Natural killer cell (primary cell): ENCODE measurements around the gene IGSF1. TPM values are rescaled to one million over a fixed set of nuclear protein-coding genes. Genes with fewer than 3 reads are reported as not detected.

ENCODE experiments used
- ATAC-seq, 3 donors: fragments of 150-1000 bp in 2 of 3; fragments of 200-7000 bp in 1 of 3; cut with Tn5 transposase; 1 replicate in 1 of 3; 2 replicates in 2 of 3; pipeline ENCODE4 v1.10.0; 2021; ENCODE audit warnings: mild to moderate bottlenecking in 2 of 3, moderate library complexity in 2 of 3
- DNase-seq, 2 donors: peaks; one replicate each; pipeline versions ENCODE4 v3.0.0 to v3.0.0-alpha.2; 2013 to 2021; ENCODE audit warnings: mixed read lengths in 1 of 2
- H3K27ac ChIP-seq: one replicate; pipeline ENCODE4 v1.5.1; 2013; ENCODE audit warnings: mild to moderate bottlenecking, low read length
- H3K27me3 ChIP-seq: one replicate; pipeline ENCODE4 v1.6.1; 2013; ENCODE audit warnings: low read length; ENCODE audit not compliant: control insufficient read depth, insufficient read depth
- H3K36me3 ChIP-seq: one replicate; pipeline ENCODE4 v1.6.1; 2013; ENCODE audit warnings: low read length; ENCODE audit not compliant: control insufficient read depth, insufficient read depth
- H3K4me1 ChIP-seq: one replicate; pipeline ENCODE4 v1.6.1; 2013; ENCODE audit warnings: low read length; ENCODE audit not compliant: control insufficient read depth, insufficient read depth
- H3K4me3 ChIP-seq: one replicate; pipeline ENCODE4 v1.5.1; 2013; ENCODE audit warnings: low read length
- H3K9me3 ChIP-seq: one replicate; pipeline ENCODE4 v1.6.1; 2013; ENCODE audit warnings: low read length; ENCODE audit not compliant: control insufficient read depth, insufficient read depth
- H3K27ac Mint-ChIP-seq, 2 donors: one replicate each; pipeline ENCODE4 v1.8.0; 2022; ENCODE audit warnings: mild to moderate bottlenecking in 2 of 2, mixed read lengths in 2 of 2, moderate library complexity in 1 of 2
- H3K27me3 Mint-ChIP-seq, 2 donors: one replicate each; pipeline ENCODE4 v1.8.0; 2022; ENCODE audit warnings: low read depth in 2 of 2, mixed read lengths in 2 of 2
- H3K36me3 Mint-ChIP-seq: one replicate; pipeline ENCODE4 v1.8.0; 2022; ENCODE audit warnings: mixed read lengths
- H3K4me1 Mint-ChIP-seq, 2 donors: one replicate each; pipeline ENCODE4 v1.8.0; 2022; ENCODE audit warnings: mixed read lengths in 2 of 2
- H3K4me3 Mint-ChIP-seq: one replicate; pipeline ENCODE4 v1.8.0; 2022; ENCODE audit warnings: mild to moderate bottlenecking, moderate library complexity, mixed read lengths
- H3K9me3 Mint-ChIP-seq, 2 donors: one replicate each; pipeline ENCODE4 v1.8.0; 2022; ENCODE audit warnings: mixed read lengths in 2 of 2
- WGBS: methylation state at CpG from one replicate; pipeline ENCODE4 v1.1.7; 2013; ENCODE audit warnings: missing lambda C conversion rate; ENCODE audit not compliant: insufficient coverage; 5-methylcytosine and 5-hydroxymethylcytosine counted together
- intact Hi-C: fragments of 100-400 bp; cut with micrococcal nuclease; formaldehyde crosslinking; loops from one replicate; pipeline ENCODE4 v1.14.2; 2022
- total RNA-seq, 4 donors: library from RNA; stranded (reverse); fragments of 120-200 nt in 1 of 4; gene quantifications; one replicate each; pipeline versions ENCODE4 v1.2.3 to v1.2.4, GENCODE V29; 2013 to 2022
- TF ChIP-seq, protein P1 (sequence below): fragments of 200-600 bp; IDR thresholded peaks from one replicate; pipeline ENCODE4 v1.8.0; 2022; ENCODE audit warnings: antibody characterized with exemption

The IGSF1 gene
- total RNA-seq, 3 donors from 2014 or later (not counting 1 experiment from before 2014, with no cell fraction given), result not detected

DNA sequence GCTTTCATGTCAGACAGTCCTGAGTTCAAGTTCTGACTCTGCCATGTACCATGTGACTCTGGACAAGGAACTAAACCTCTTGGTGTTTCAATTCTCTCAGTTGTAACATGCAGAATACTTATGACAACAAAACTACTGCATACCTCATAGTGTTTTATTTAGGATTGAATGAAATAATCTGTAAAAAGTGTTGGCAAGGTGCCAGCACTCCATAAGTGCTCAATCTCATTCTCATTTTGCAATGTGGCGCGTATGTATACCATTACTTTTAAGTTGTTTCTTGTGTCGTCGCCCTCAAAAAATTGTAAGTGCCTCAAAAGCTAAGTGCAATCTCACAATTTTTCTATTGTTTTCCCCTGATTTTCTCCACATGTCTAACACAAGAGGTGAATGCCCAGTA, 62.5 kb downstream of the IGSF1 start:
- intact Hi-C loops, result no loop called here
- ATAC-seq, result no peak
- H3K27ac Mint-ChIP-seq, result no peak overlapping the region
- no peaks in the 10 kb centered on the region for H3K4me1 Mint-ChIP-seq
- no peak for DNase-seq
- no peaks in the 10 kb centered on the region for H3K36me3 Mint-ChIP-seq
- no peak overlapping the region for H3K27ac ChIP-seq
- H3K4me1 ChIP-seq, result no peaks in the 10 kb centered on the region
- H3K9me3 Mint-ChIP-seq, result no peaks in the 10 kb centered on the region
- H3K36me3 ChIP-seq, result no peaks in the 10 kb centered on the region
- WGBS, result 100% methylated on average over 4 of the region's 4 CpGs
- no peaks in the 10 kb centered on the region for H3K9me3 ChIP-seq
- no peak overlapping the region for H3K4me3 ChIP-seq
- H3K4me3 Mint-ChIP-seq, result no peak overlapping the region
- no peaks in the 10 kb centered on the region for H3K27me3 ChIP-seq
- H3K27me3 Mint-ChIP-seq, result peaks cover 2 to 29% of the 10 kb centered on the region in 2 donors
- TF ChIP-seq, protein P1, sequence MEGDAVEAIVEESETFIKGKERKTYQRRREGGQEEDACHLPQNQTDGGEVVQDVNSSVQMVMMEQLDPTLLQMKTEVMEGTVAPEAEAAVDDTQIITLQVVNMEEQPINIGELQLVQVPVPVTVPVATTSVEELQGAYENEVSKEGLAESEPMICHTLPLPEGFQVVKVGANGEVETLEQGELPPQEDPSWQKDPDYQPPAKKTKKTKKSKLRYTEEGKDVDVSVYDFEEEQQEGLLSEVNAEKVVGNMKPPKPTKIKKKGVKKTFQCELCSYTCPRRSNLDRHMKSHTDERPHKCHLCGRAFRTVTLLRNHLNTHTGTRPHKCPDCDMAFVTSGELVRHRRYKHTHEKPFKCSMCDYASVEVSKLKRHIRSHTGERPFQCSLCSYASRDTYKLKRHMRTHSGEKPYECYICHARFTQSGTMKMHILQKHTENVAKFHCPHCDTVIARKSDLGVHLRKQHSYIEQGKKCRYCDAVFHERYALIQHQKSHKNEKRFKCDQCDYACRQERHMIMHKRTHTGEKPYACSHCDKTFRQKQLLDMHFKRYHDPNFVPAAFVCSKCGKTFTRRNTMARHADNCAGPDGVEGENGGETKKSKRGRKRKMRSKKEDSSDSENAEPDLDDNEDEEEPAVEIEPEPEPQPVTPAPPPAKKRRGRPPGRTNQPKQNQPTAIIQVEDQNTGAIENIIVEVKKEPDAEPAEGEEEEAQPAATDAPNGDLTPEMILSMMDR, result no peak

DNA sequence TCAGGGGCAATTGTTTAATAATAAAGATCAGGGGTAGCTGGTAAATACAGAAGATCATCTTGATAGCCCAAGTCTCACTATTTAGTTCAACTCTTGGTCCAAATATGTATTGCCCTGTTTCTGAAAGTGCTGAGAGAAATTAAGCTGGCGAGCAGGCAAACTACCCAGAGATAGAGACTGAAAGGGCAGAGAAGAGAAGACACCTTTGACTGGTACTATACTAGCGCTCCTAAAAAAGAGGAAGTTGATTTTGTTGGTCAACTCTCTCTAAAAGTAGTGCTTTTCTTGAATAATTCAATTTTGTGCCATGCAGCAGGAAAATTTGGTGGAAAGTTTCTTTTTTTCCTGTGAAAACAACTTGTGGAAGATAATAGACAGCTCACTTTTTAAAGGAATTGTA, 64.0 kb downstream of the IGSF1 start:
- Mint-ChIP-seq H3K4me1 (no peaks in the 10 kb centered on the region), H3K27me3 (peaks cover 2 to 29% of the 10 kb centered on the region in 2 donors), H3K36me3 (no peaks in the 10 kb centered on the region), H3K27ac (no peak overlapping the region), H3K9me3 (no peaks in the 10 kb centered on the region), H3K4me3 (no peak overlapping the region)
- 58% methylated on average over 2 of the region's 2 CpGs for WGBS
- ATAC-seq (no peak), DNase-seq (no peak)
- no peak overlapping the region for H3K4me3 ChIP-seq
- H3K27ac ChIP-seq, result no peak overlapping the region
- no peaks in the 10 kb centered on the region for H3K27me3 ChIP-seq
- H3K4me1 ChIP-seq, result no peaks in the 10 kb centered on the region
- TF ChIP-seq, protein P1, result no peak
- H3K9me3 ChIP-seq, result no peaks in the 10 kb centered on the region
- no peaks in the 10 kb centered on the region for H3K36me3 ChIP-seq
- intact Hi-C loops, result no loop called here

Other genes starting within 250 kb of the IGSF1 start
- not detected for gene ARHGAP36, start 231.0 kb downstream of the IGSF1 start, total RNA-seq